Thyroid gland (tissue), 4 donors: ENCODE data around the gene FAM180A.

ENCODE experiments used
- POLR2A ChIP-seq, 2 donors: fragments of 450-650 bp; IDR thresholded peaks; one replicate each; pipeline ENCODE4 v1.6.1; 2017; ENCODE audit warnings: antibody characterized with exemption in 2 of 2, mild to moderate bottlenecking in 2 of 2, moderate library complexity in 1 of 2
- TF ChIP-seq, protein P1 (sequence below), 6 experiments: fragments of 200-600 bp in 3 of 6; fragments of 450-650 bp in 3 of 6; sonication (generic) in 3 of 6; IDR thresholded peaks; one replicate each; pipeline ENCODE4 v1.5.1; 2016 to 2019; ENCODE audit warnings: antibody characterized with exemption in 6 of 6, mild to moderate bottlenecking in 2 of 6, inconsistent platforms in 1 of 6, moderate library complexity in 1 of 6

DNA sequence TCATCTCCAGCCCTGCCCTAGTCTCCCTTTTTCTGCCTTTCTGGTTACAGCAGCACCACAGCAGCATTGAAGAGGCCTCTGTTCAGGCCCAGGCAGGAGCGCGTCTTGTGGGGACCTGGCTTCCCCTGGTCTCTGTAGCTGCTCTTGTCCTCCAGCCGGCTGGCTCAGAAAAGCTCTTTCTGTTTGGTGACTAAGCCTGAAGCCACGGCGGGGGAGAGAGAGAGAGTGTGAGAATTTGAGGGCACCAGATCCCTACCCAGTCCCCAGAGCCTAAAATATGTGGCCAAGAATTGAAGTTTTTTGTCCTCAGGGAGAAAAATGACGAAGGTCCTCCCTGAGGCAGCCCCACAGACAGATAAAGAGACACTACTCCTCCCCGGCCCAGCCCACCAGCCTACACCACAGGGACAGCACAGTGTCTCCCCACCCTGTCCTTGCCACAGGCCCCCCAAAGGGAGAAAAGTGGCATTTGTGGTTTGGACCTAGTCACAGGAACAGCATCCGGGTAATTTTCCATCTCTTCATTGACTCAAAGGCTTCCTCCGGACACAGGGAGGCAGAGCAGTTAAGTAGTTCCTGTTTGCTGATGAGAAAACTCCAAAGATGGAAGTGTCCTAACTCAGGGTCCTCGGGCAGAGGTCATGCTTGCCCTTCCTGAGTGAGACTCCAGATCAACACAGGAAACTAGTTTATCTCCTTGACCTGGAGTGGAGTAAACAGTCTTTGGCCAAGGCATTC, 13.3 kb upstream of the FAM180A start:
- TF ChIP-seq, protein P1, sequence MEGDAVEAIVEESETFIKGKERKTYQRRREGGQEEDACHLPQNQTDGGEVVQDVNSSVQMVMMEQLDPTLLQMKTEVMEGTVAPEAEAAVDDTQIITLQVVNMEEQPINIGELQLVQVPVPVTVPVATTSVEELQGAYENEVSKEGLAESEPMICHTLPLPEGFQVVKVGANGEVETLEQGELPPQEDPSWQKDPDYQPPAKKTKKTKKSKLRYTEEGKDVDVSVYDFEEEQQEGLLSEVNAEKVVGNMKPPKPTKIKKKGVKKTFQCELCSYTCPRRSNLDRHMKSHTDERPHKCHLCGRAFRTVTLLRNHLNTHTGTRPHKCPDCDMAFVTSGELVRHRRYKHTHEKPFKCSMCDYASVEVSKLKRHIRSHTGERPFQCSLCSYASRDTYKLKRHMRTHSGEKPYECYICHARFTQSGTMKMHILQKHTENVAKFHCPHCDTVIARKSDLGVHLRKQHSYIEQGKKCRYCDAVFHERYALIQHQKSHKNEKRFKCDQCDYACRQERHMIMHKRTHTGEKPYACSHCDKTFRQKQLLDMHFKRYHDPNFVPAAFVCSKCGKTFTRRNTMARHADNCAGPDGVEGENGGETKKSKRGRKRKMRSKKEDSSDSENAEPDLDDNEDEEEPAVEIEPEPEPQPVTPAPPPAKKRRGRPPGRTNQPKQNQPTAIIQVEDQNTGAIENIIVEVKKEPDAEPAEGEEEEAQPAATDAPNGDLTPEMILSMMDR (IDR thresholded peaks at IDR 0.05) = no peak
- TF ChIP-seq POLR2A (IDR thresholded peaks at IDR 0.05) = no peak
